Right lobe of liver (tissue), 6 donors: Measurements from ENCODE around the gene GZMH. TPM values are rescaled to one million over a fixed set of nuclear protein-coding genes. Genes with fewer than 3 reads are reported as not detected.

Source experiments
- ATAC-seq, 4 donors: fragments of 200-7000 bp; cut with Tn5 transposase; one replicate each; pipeline ENCODE4 v1.9.1; 2020; ENCODE audit warnings: mild to moderate bottlenecking in 4 of 4, moderate library complexity in 4 of 4
- DNase-seq, 3 donors: peaks; one replicate each; pipeline ENCODE4 v3.0.0-alpha.2; 2020
- H3K27ac ChIP-seq, 3 donors: fragments of 200-600 bp; one replicate each; pipeline ENCODE4 v1.8.0; 2022
- H3K27me3 ChIP-seq, 2 donors: fragments of 200-600 bp; one replicate each; pipeline ENCODE4 v1.8.0; 2022
- H3K36me3 ChIP-seq, 4 donors: fragments of 200-600 bp; sonication (generic) in 1 of 4; one replicate each; pipeline versions ENCODE4 v1.5.1 to v1.8.0; 2017 to 2022; ENCODE audit warnings: control low read depth in 1 of 4
- H3K4me1 ChIP-seq, 4 donors: fragments of 200-600 bp; sonication (generic) in 1 of 4; one replicate each; pipeline versions ENCODE4 v1.5.1 to v1.8.0; 2017 to 2022; ENCODE audit warnings: control low read depth in 1 of 4
- H3K4me3 ChIP-seq, 3 donors: fragments of 200-600 bp; one replicate each; pipeline ENCODE4 v1.8.0; 2022
- H3K9me3 ChIP-seq, 4 donors: fragments of 200-600 bp; sonication (generic) in 1 of 4; one replicate each; pipeline versions ENCODE4 v1.5.1 to v1.8.0; 2017 to 2022; ENCODE audit warnings: control low read depth in 1 of 4
- POLR2A ChIP-seq: fragments of 450-650 bp; IDR thresholded peaks from one replicate; pipeline ENCODE4 v1.6.1; 2017; ENCODE audit warnings: antibody characterized with exemption, mild to moderate bottlenecking
- WGBS: methylation state at CpG from one replicate; pipeline ENCODE4 v1.1.6; 2018; ENCODE audit warnings: low coverage, low lambda C conversion rate; ENCODE audit not compliant: insufficient coverage; ENCODE audit errors: missing lambda C conversion rate; 5-methylcytosine and 5-hydroxymethylcytosine counted together
- intact Hi-C, 2 donors: fragments of 100-400 bp; cut with DNase I; formaldehyde crosslinking; loops; one replicate each; pipeline versions ENCODE4 v1.11.2 to v1.14.1; 2022
- total RNA-seq, 6 experiments: library from RNA; depleted of rRNA in 2 of 6; stranded (reverse); fragments of >200 nt in 2 of 6; fragmentation: NEBNext Ultra II Directional in 3 of 6; extraction: Animal tissue kit (Norgen Biotek cat#: 25700) in 3 of 6; gene quantifications; one replicate each; pipeline versions ENCODE4 v1.1.0 to v1.2.4, GENCODE V29; 2016 to 2023
- TF ChIP-seq, protein P1 (sequence below), 4 donors: fragments of 200-600 bp in 3 of 4; fragments of 450-650 bp in 1 of 4; IDR thresholded peaks; one replicate each; pipeline versions ENCODE4 v1.5.1 to v1.8.0; 2016 to 2022; ENCODE audit warnings: antibody characterized with exemption in 4 of 4, mild to moderate bottlenecking in 2 of 4
- donor health status: DM: no; HTN: yes; CAD: no.
- donor health status: DM: no; HTN: no; CAD: no.
- donor health status: DM: no; HTN: no; CAD: no.
- donor health status: DM: no; HTN: yes; CAD: no.
- donor health status: DM: no; HTN: yes; CAD: no.

The GZMH gene
- total RNA-seq, 6 experiments from 2014 or later, result 0.44 to 0.93 (median 0.48) TPM; not detected in 1

DNA sequence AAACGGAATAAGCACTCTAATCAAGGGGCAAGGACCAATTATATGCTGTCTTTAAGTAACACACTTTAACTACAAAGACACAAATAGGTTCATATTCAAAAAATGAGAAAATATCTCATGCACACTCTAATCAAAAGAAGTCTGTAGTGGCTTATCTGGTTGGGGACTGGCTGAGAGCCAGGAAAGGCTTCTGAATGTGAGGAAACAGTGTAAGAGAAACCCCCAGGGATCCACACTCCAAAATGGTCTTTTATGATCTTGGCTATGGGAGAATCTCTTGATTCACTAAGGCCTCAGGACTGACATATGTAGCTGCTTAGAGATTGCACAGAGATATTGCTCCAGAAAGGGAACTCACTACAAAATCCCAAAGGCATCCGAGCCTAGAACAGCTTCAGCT lies 43.7 kb downstream of the GZMH start:
- H3K4me1 ChIP-seq, result no peaks in the 10 kb centered on the region
- no peak overlapping the region for H3K27ac ChIP-seq
- H3K27me3 ChIP-seq, result no peaks in the 10 kb centered on the region
- 65% methylated on average over 2 of the region's 2 CpGs for WGBS
- intact Hi-C loops, result no loop called here
- H3K9me3 ChIP-seq, result peaks cover 0 to 6% (median 0%) of the 10 kb centered on the region in 4 donors
- DNase-seq (no peak), ATAC-seq (no peak)
- TF ChIP-seq, protein P1, sequence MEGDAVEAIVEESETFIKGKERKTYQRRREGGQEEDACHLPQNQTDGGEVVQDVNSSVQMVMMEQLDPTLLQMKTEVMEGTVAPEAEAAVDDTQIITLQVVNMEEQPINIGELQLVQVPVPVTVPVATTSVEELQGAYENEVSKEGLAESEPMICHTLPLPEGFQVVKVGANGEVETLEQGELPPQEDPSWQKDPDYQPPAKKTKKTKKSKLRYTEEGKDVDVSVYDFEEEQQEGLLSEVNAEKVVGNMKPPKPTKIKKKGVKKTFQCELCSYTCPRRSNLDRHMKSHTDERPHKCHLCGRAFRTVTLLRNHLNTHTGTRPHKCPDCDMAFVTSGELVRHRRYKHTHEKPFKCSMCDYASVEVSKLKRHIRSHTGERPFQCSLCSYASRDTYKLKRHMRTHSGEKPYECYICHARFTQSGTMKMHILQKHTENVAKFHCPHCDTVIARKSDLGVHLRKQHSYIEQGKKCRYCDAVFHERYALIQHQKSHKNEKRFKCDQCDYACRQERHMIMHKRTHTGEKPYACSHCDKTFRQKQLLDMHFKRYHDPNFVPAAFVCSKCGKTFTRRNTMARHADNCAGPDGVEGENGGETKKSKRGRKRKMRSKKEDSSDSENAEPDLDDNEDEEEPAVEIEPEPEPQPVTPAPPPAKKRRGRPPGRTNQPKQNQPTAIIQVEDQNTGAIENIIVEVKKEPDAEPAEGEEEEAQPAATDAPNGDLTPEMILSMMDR (IDR thresholded peaks at IDR 0.05), result no peak
- no peak for TF ChIP-seq POLR2A
- H3K4me3 ChIP-seq, result no peak overlapping the region
- no peaks in the 10 kb centered on the region for H3K36me3 ChIP-seq

DNA sequence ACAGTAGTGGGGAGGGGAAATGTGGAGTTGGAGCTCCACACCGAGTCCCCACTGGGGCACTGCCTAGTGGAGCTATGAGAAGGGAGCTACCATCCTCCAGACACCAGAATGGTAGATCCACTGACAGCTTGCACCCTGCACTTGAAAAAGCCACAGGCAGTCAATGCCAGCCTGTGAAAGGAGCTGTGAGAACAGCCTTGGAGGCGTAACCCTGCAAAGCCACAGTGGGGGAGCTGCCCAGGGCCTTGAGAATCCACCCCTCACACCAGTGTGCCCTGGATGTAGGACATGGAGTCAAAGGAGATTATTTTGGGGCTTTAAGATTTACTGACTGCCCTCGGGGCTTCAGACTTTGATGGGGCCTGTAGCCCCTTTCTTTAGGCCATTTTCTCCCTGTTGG lies 46.0 kb downstream of the GZMH start:
- H3K9me3 ChIP-seq, result peaks cover 0 to 6% (median 0%) of the 10 kb centered on the region in 4 donors
- WGBS, result no CpG with 5 or more reads among the region's 3 CpGs
- no peaks in the 10 kb centered on the region for H3K27me3 ChIP-seq
- DNase-seq (no peak), ATAC-seq (no peak)
- no peak overlapping the region for H3K27ac ChIP-seq
- no peak overlapping the region for H3K4me3 ChIP-seq
- no peaks in the 10 kb centered on the region for H3K4me1 ChIP-seq
- H3K36me3 ChIP-seq, result no peaks in the 10 kb centered on the region
- no peak for TF ChIP-seq POLR2A
- TF ChIP-seq, protein P1 (IDR thresholded peaks at IDR 0.05), result no peak
- intact Hi-C loops, result no loop called here

DNA sequence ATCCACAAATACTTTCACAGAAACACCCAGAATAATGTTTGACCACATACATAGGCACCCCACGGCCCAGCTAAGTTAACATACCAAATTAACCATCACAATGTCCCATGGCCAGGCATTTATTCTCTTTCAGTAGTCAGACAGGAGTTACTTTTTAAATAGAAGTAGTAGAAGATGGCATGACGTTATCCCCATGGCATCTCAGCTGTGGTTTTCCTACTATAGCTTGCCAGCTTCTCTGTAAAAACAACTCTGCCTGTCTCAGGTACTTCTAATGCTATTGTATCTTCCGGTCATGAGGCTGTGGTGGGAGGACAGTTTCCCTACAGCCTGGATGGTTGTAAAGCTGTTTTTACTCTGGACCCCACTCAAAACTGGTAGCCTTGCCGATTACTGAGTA lies 52.7 kb downstream of the GZMH start:
- H3K9me3 ChIP-seq, result no peaks in the 10 kb centered on the region
- DNase-seq, result no peak
- H3K36me3 ChIP-seq, result no peaks in the 10 kb centered on the region
- TF ChIP-seq, protein P1 (IDR thresholded peaks at IDR 0.05), result no peak
- no peak for TF ChIP-seq POLR2A
- H3K4me1 ChIP-seq, result no peaks in the 10 kb centered on the region
- no peak overlapping the region for H3K27ac ChIP-seq
- intact Hi-C loops, result no loop called here
- 36% methylated on average over 3 of the region's 4 CpGs for WGBS
- no peak for ATAC-seq
- no peaks in the 10 kb centered on the region for H3K27me3 ChIP-seq
- H3K4me3 ChIP-seq, result no peak overlapping the region

Other genes with a start within 250 kb of the GZMH start
- 1 to 10 TPM; 1.0 to 3.7 (median 2.0) TPM for gene NFATC4, start 241.5 kb downstream of the GZMH start, total RNA-seq
- gene NYNRIN, start 210.7 kb downstream of the GZMH start, total RNA-seq, result 1 to 10 TPM; 1.8 to 6.1 (median 2.7) TPM
- 1 to 10 TPM in 4 of 6 experiments, under 1 TPM in 2; 0.74 to 1.8 (median 1.2) TPM for gene CBLN3, start 180.0 kb downstream of the GZMH start, total RNA-seq
- 10 to 100 TPM; 19.6 to 24.9 (median 21.4) TPM for gene KHNYN, start 179.7 kb downstream of the GZMH start, total RNA-seq
- gene SDR39U1, start 166.9 kb downstream of the GZMH start, total RNA-seq, result 10 to 100 TPM; 24.9 to 32.8 (median 28.3) TPM
- not detected for gene CMA1, start 101.4 kb downstream of the GZMH start, total RNA-seq
- 1 to 10 TPM in 2 of 6 experiments, not detected in 4; 1.8 to 2.5 TPM for gene CTSG, start 33.4 kb downstream of the GZMH start, total RNA-seq
- gene GZMB, start 24.5 kb upstream of the GZMH start, total RNA-seq, result under 1 TPM in 4 of 6 experiments, not detected in 2; 0.66 to 0.88 (median 0.78) TPM